HEK293 (cell line): Measurements from ENCODE around the gene PLXND1.

ENCODE experiments used
- YY1 ChIP-seq: fragments of 450-650 bp; formaldehyde crosslinking; IDR thresholded peaks from 2 replicates; pipeline ENCODE4 v1.5.1; 2018; ENCODE audit warnings: missing biosample characterization, missing genetic modification characterization
- ZBTB17 ChIP-seq: fragments of 450-650 bp; formaldehyde crosslinking; IDR thresholded peaks from 2 replicates; pipeline ENCODE4 v1.5.1; 2016; ENCODE audit warnings: missing biosample characterization, missing genetic modification characterization
- ZBTB49 ChIP-seq: fragments of 450-650 bp; formaldehyde crosslinking; IDR thresholded peaks from 2 replicates; pipeline ENCODE4 v1.5.1; 2016; ENCODE audit warnings: missing biosample characterization, missing genetic modification characterization, low read depth
- ZNF707 ChIP-seq: fragments of 450-650 bp; formaldehyde crosslinking; IDR thresholded peaks from 2 replicates; pipeline ENCODE4 v1.5.1; 2016; ENCODE audit warnings: missing biosample characterization, missing genetic modification characterization

- TF ChIP-seq ZBTB49 (tag by site-specific recombination): no peak
- TF ChIP-seq ZBTB17 (tag by site-specific recombination): no peak
- no peak for TF ChIP-seq YY1 (tag by site-specific recombination)
- no peak for TF ChIP-seq ZNF707 (tag by site-specific recombination)
Observed at GRCh38 chr3:129542747-129543146, 63.7 kb downstream of the PLXND1 start.
